Activated naive CD4-positive, alpha-beta T cell treated with anti-CD3 and anti-CD28 coated beads, Interleukin-2, amount 10 ng/mL, durations not matched to agents 7 days and 5 days (primary cell): Measurements from ENCODE around the gene IRF5.
"Not testable (repeated sequence)": the region's sequence is repeated elsewhere in the genome, so short reads cannot be mapped to it uniquely, and the experiment has no call there.

Experiments used
- CTCF ChIA-PET: fragments of 350-600 bp; sonication (Branson Sonifier 250); formaldehyde crosslinking; loops from one replicate; lab custom pipeline; 2021; ENCODE audit warnings: antibody characterized with exemption; lab: Charles Lee
- DNase-seq: peaks from one replicate; pipeline ENCODE4 v3.0.0-alpha.2; 2020
- H3K27ac Mint-ChIP-seq: one replicate; pipeline ENCODE4 v1.8.0; 2021; ENCODE audit warnings: mild to moderate bottlenecking, moderate library complexity, mixed read lengths
- H3K27me3 Mint-ChIP-seq: one replicate; pipeline ENCODE4 v1.8.0; 2021; ENCODE audit warnings: mild to moderate bottlenecking, mixed read lengths
- H3K36me3 Mint-ChIP-seq: one replicate; pipeline ENCODE4 v1.8.0; 2021; ENCODE audit warnings: mixed read lengths
- H3K4me1 Mint-ChIP-seq: one replicate; pipeline ENCODE4 v1.8.0; 2021; ENCODE audit warnings: mixed read lengths
- H3K4me3 Mint-ChIP-seq: one replicate; pipeline ENCODE4 v1.8.0; 2021; ENCODE audit warnings: mild to moderate bottlenecking, moderate library complexity, mixed read lengths
- H3K9me3 Mint-ChIP-seq: one replicate; pipeline ENCODE4 v1.8.0; 2021; ENCODE audit warnings: mixed read lengths

The IRF5 gene

DNA sequence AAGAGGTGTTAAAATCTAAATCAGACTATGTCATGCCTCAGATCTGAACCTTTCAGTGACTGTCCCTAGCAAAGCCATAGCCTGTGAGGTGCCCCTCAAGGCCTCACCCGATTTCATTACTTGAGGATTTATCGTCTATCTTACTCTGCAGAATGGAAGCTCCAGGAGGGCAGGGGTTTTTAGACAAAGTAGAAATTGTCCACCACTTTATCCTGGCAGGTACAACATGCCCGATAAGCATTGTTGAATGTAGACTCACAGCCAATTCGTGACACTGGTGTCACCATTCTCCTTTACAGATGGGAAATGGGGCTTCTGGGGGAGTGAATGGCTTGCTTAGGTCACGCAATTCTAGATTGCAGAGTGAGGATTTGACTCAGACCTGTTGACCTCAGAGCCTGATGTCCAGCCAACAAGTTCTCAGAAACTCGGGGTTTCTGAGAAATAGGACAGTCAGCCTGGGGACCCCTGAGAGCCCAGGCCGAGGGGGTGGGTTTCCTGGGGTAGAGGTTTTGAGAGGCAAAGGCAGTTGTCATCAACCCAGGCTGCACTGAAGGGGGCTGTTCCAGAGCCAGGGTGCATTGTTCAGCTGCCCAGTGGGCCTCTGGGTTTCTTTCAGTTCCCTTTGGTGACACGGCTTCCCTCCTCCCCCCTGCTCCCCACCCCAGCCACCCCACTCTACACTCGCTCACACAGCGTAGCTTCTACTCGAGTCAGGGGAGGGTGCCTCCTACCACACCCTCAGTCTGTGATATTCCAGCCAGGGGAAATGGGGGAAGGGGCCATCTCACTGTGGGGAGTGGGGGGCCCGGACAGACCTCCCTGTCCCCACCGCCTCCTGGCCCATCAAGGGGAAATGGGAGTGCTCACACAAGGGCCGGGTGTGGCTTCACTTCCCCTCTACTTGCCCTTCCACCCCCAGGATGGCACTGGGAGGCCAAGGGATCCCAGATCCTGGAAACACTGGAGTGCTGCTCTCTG is 3.1 kb upstream of the IRF5 start:
- Mint-ChIP-seq H3K9me3 (no peaks in the 10 kb centered on the region), H3K36me3 (peaks cover 5% of the 10 kb centered on the region), H3K4me3 (no peak overlapping the region), H3K4me1 (peaks cover 42% of the 10 kb centered on the region), H3K27me3 (peaks cover 74% of the 10 kb centered on the region), H3K27ac (no peak overlapping the region)
- peak; percentile 19 for DNase-seq
- CTCF ChIA-PET, result interaction anchor here (1.6 kb wide), 1 partner anchor 120 kb away, joined by 3 read pairs; no protein-coding TSS in a partner anchor

- no peak overlapping the region for H3K27ac Mint-ChIP-seq
- H3K27me3 Mint-ChIP-seq, result peaks cover 78% of the 10 kb centered on the region
- no peak overlapping the region for H3K4me3 Mint-ChIP-seq
- no peaks in the 10 kb centered on the region for H3K9me3 Mint-ChIP-seq
- no peak for DNase-seq
- CTCF ChIA-PET, result no interaction called here
- H3K36me3 Mint-ChIP-seq, result peaks cover 5% of the 10 kb centered on the region
- peaks cover 47% of the 10 kb centered on the region for H3K4me1 Mint-ChIP-seq
Observed at GRCh38 chr7:128935342-128935730, 2.4 kb upstream of the IRF5 start.

- Mint-ChIP-seq H3K9me3 (no peaks in the 10 kb centered on the region), H3K4me1 (peaks cover 59% of the 10 kb centered on the region), H3K4me3 (peak overlapping the region; percentile 68), H3K36me3 (peaks cover 5% of the 10 kb centered on the region), H3K27me3 (peaks cover 85% of the 10 kb centered on the region), H3K27ac (no peak overlapping the region)
- DNase-seq, result no peak
- CTCF ChIA-PET, result no interaction called here
Observed at GRCh38 chr7:128936798-128937197, 929 bp upstream of the IRF5 start.

DNA sequence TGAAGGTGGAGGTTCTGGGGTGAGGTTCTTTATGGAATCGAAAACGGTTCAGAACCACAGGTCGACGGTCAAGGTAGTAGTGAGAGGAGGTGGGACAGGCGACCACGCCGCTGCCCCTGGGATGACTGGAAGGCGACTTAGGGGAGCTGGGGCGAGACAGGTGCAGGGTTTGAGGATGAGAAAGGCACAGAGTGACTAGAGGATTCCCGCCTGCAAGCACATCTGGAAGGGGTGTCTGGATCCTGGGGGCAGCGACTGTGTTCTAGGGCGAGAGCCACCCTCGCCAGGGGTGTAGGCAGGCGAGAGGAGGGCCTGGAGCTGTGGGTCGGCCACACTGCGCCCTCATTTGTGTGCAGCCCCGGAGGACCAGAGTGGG is 468 bp upstream of the IRF5 start:
- Mint-ChIP-seq H3K4me1 (peaks cover 59% of the 10 kb centered on the region), H3K27me3 (peaks cover 85% of the 10 kb centered on the region), H3K9me3 (no peaks in the 10 kb centered on the region), H3K4me3 (peak overlapping the region; percentile 68), H3K36me3 (peaks cover 5% of the 10 kb centered on the region), H3K27ac (peak overlapping the region; percentile 11)
- CTCF ChIA-PET, result no interaction called here
- DNase-seq, result no peak

GRCh38 chr7:128938544-128939074 is 882 bp downstream of the IRF5 start:
- Mint-ChIP-seq H3K4me1 (peaks cover 45% of the 10 kb centered on the region), H3K4me3 (peak overlapping the region; percentile 67), H3K9me3 (no peaks in the 10 kb centered on the region), H3K36me3 (peaks cover 2% of the 10 kb centered on the region), H3K27me3 (peaks cover 77% of the 10 kb centered on the region), H3K27ac (no peak overlapping the region)
- peak; percentile 33 for DNase-seq
- CTCF ChIA-PET, result no interaction called here

- Mint-ChIP-seq H3K27me3 (peaks cover 74% of the 10 kb centered on the region), H3K9me3 (no peaks in the 10 kb centered on the region), H3K27ac (no peak overlapping the region), H3K4me3 (peak overlapping the region; percentile 5), H3K4me1 (peaks cover 40% of the 10 kb centered on the region), H3K36me3 (peaks cover 2% of the 10 kb centered on the region)
- CTCF ChIA-PET, result interaction anchor here (1.4 to 1.8 kb wide), 3 partner anchors 17 to 152 kb away, joined by 3 to 8 read pairs (median 4); no protein-coding TSS in a partner anchor
- DNase-seq, result no peak
Observed at GRCh38 chr7:128939075-128939860, 1.5 kb downstream of the IRF5 start.

DNA sequence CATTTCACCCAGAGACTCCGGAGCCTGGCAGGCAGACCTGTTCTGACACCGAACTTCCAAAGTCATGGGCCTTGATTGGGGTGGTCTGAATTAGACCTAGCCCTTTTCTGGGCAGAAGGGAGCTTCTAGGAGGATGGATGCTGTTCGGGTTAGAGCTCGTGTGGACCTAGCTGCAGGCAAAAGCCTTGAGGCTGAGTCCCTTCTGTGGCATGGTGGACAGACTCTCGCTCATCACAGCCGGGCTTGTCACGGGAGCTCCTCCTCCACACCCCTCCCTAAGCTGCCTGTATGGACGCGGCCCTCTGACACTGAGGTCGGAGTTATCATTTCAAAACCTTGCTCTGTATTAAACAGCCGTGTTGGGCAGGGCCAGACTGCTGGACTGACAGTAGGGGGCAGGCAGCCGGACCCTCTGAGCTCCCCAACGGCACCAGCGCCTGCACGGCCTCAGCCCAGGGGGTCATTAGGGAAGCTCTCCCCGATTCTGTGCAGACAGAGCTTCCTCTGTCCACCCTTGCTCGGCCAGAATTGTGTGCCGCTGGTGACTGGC is 2.2 kb downstream of the IRF5 start:
- H3K4me1 Mint-ChIP-seq, result peaks cover 38% of the 10 kb centered on the region
- H3K27me3 Mint-ChIP-seq, result peaks cover 69% of the 10 kb centered on the region
- no peak overlapping the region for H3K27ac Mint-ChIP-seq
- H3K36me3 Mint-ChIP-seq, result peaks cover 2% of the 10 kb centered on the region
- no peak for DNase-seq
- H3K4me3 Mint-ChIP-seq, result peak overlapping the region; percentile 5
- no peaks in the 10 kb centered on the region for H3K9me3 Mint-ChIP-seq
- CTCF ChIA-PET, result interaction anchor here (0.9 to 1.8 kb wide), 4 partner anchors 17 to 151 kb away, joined by 3 to 8 read pairs (median 4); no protein-coding TSS in a partner anchor

DNA sequence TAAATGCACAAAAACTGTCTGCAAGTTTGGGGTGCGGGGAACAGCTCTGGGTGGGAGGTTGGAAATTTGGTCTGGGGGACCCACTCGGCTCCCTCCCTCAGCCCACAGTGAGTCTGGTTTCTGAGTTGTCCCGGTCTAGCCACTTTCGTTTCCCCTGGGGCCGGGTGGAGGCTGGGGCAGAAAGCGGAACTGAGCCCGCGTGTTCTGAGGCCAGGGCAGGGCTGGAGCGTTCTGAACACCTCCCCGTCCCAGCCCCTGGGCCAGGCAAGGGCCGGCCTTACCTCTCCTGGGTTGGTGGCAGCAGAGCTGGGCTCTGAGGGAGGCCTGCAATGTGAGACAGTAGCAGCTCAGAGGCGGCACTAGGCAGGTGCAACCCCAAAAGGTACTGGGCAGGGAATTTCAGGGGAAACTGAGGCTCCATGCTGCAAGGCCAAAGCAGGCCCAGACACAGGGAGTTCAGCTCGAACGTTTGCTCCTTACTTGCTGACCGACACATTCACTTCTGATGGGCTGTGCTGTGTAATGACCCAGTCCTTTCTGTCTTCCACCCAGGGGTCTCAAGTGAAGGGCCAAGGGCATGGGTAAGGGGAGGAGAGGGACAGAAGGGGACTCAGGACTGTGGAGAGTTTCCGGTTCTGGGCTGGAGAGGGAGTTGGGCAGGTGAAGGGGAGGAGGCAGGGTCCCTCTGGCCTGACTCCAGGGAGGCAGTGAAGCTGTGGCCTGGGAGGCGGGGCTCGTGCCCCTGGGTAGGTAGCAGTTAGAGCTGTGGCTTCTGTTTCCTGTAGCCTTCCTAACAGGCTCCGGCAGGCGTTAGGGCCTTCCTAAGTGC is 3.0 kb downstream of the IRF5 start:
- Mint-ChIP-seq H3K9me3 (no peaks in the 10 kb centered on the region), H3K4me3 (no peak overlapping the region), H3K36me3 (peaks cover 2% of the 10 kb centered on the region), H3K4me1 (peaks cover 38% of the 10 kb centered on the region), H3K27ac (peak overlapping the region; percentile 49), H3K27me3 (peaks cover 69% of the 10 kb centered on the region)
- CTCF ChIA-PET, result interaction anchor here (0.9 to 1.8 kb wide), 6 partner anchors 12 to 151 kb away, joined by 3 to 8 read pairs (median 4); no protein-coding TSS in a partner anchor
- DNase-seq, result peak; percentile 39

DNA sequence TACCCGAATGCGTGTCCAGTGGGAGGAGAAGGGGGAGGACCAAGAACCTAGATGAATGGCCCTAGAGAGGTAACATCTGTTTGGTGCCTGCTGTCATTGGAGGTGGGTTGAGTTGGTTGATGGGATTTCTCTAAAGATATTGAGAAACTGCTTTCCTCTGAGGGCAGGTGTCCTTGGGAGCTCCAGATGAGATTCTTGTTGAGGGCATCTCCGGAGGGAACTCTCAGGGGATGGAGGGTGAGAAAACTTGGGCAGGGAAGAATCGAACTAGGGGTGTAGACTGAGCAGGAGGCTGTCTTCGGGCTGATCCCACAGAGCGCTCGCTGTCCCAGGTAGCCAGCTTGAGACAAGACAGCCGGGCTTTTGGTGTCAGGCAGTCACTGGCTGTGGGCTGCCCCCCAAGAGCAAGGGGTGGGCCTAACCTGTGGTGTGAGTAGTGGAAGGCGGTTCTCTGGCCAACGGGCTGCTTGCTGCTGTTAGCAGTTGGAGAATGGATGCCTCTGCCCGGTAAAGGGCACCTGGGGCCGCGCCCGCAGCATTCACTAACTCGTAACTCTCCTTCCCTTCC is 3.7 kb downstream of the IRF5 start:
- Mint-ChIP-seq H3K27me3 (peaks cover 63% of the 10 kb centered on the region), H3K36me3 (peaks cover 2% of the 10 kb centered on the region), H3K4me3 (no peak overlapping the region), H3K27ac (no peak overlapping the region), H3K4me1 (peaks cover 38% of the 10 kb centered on the region), H3K9me3 (no peaks in the 10 kb centered on the region)
- CTCF ChIA-PET, result interaction anchor here (1.0 to 1.1 kb wide), 2 partner anchors 11 to 150 kb away, joined by 3 to 4 read pairs; no protein-coding TSS in a partner anchor
- no peak for DNase-seq

- Mint-ChIP-seq H3K4me1 (peaks cover 35% of the 10 kb centered on the region), H3K27me3 (peaks cover 57% of the 10 kb centered on the region), H3K9me3 (no peaks in the 10 kb centered on the region), H3K27ac (no peak overlapping the region), H3K36me3 (peaks cover 2% of the 10 kb centered on the region), H3K4me3 (no peak overlapping the region)
- CTCF ChIA-PET, result interaction anchor here (1.1 kb wide), 1 partner anchor 150 kb away, joined by 4 read pairs; no protein-coding TSS in a partner anchor
- no peak for DNase-seq
Observed at GRCh38 chr7:128941946-128942526, 4.3 kb downstream of the IRF5 start.

GRCh38 chr7:128943251-128943650 is 5.5 kb downstream of the IRF5 start:
- not testable (repeated sequence) for H3K4me3 Mint-ChIP-seq, H3K9me3 Mint-ChIP-seq, DNase-seq, H3K27ac Mint-ChIP-seq, H3K36me3 Mint-ChIP-seq
- CTCF ChIA-PET, result interaction anchor here (0.7 kb wide), 2 partner anchors 34 to 148 kb away, joined by 3 to 4 read pairs; no protein-coding TSS in a partner anchor
- Mint-ChIP-seq H3K4me1 (peaks cover 30% of the 10 kb centered on the region), H3K27me3 (peaks cover 45% of the 10 kb centered on the region)

- Mint-ChIP-seq H3K4me3 (no peak overlapping the region), H3K27ac (no peak overlapping the region)
- CTCF ChIA-PET, result interaction anchor here (1.2 to 1.6 kb wide), 3 partner anchors 8 to 147 kb away, joined by 3 to 4 read pairs (median 3); no protein-coding TSS in a partner anchor
Observed at GRCh38 chr7:128944487-128945236, 6.9 kb downstream of the IRF5 start.

More at GRCh38 chr7:128944487-128945236, 6.9 kb downstream of the IRF5 start:
- Mint-ChIP-seq H3K9me3 (no peaks in the 10 kb centered on the region), H3K36me3 (no peaks in the 10 kb centered on the region), H3K27me3 (peaks cover 30% of the 10 kb centered on the region), H3K4me1 (peaks cover 18% of the 10 kb centered on the region)
- no peak for DNase-seq
